ENCODE measurements around the gene ARID5B.
A peak's percentile ranks its signal among the peaks of the same experiment; 100 is the strongest.

ARID5B gene

GRCh38 chr10:62047960-62048383 is 146.5 kb downstream of the ARID5B start:
- H2AFZ ChIP-seq (ENCODE audit: low read length, unreplicated experiment): no peak overlapping the region
- peaks cover 17% of the 10 kb centered on the region for H3K36me3 ChIP-seq (ENCODE audit: insufficient read depth, low read length)
- H3K79me2 ChIP-seq (ENCODE audit: control insufficient read depth, insufficient read depth, low read length, unreplicated experiment): peaks cover 47% of the 10 kb centered on the region
- H3K4me3 ChIP-seq (ENCODE audit: low read depth, low read length): 0 out of 2 replicates have a peak overlapping the region, but pooled peaks have one; percentile 90
- H3K27ac ChIP-seq (ENCODE audit: low read depth, low read length): peak overlapping the region; percentile 86
- no peaks in the 10 kb centered on the region for H3K27me3 ChIP-seq (ENCODE audit: insufficient read depth, low read length)
- H3K4me1 ChIP-seq (ENCODE audit: control insufficient read depth, insufficient read depth, low read length, unreplicated experiment): peaks cover 69% of the 10 kb centered on the region

- H3K4me1 ChIP-seq (ENCODE audit: control insufficient read depth, insufficient read depth, low read length, unreplicated experiment): peaks cover 69% of the 10 kb centered on the region
- peaks cover 52% of the 10 kb centered on the region for H3K79me2 ChIP-seq (ENCODE audit: control insufficient read depth, insufficient read depth, low read length, unreplicated experiment)
- H3K27ac ChIP-seq (ENCODE audit: low read depth, low read length): peak overlapping the region; percentile 86
- H3K36me3 ChIP-seq (ENCODE audit: insufficient read depth, low read length): peaks cover 22% of the 10 kb centered on the region
- H2AFZ ChIP-seq (ENCODE audit: low read length, unreplicated experiment): no peak overlapping the region
- peak overlapping the region; percentile 90 for H3K4me3 ChIP-seq (ENCODE audit: low read depth, low read length)
- H3K27me3 ChIP-seq (ENCODE audit: insufficient read depth, low read length): no peaks in the 10 kb centered on the region
Measured at GRCh38 chr10:62048470-62048869, 147.0 kb downstream of the ARID5B start.

GRCh38 chr10:62048919-62049623 is 147.6 kb downstream of the ARID5B start:
- H3K27me3 ChIP-seq (ENCODE audit: insufficient read depth, low read length): no peaks in the 10 kb centered on the region
- peaks cover 24% of the 10 kb centered on the region for H3K36me3 ChIP-seq (ENCODE audit: insufficient read depth, low read length)
- peak overlapping the region; percentile 90 for H3K4me3 ChIP-seq (ENCODE audit: low read depth, low read length)
- peaks cover 58% of the 10 kb centered on the region for H3K79me2 ChIP-seq (ENCODE audit: control insufficient read depth, insufficient read depth, low read length, unreplicated experiment)
- peaks cover 69% of the 10 kb centered on the region for H3K4me1 ChIP-seq (ENCODE audit: control insufficient read depth, insufficient read depth, low read length, unreplicated experiment)
- H2AFZ ChIP-seq (ENCODE audit: low read length, unreplicated experiment): no peak overlapping the region
- H3K27ac ChIP-seq (ENCODE audit: low read depth, low read length): peak overlapping the region; percentile 86

- Histone ChIP-seq H3K4me3 (ENCODE audit: low read depth, low read length) (peak overlapping the region; percentile 90), H3K27me3 (ENCODE audit: insufficient read depth, low read length) (no peaks in the 10 kb centered on the region), H3K27ac (ENCODE audit: low read depth, low read length) (peak overlapping the region; percentile 86), H3K4me1 (ENCODE audit: control insufficient read depth, insufficient read depth, low read length, unreplicated experiment) (peaks cover 69% of the 10 kb centered on the region), H3K79me2 (ENCODE audit: control insufficient read depth, insufficient read depth, low read length, unreplicated experiment) (peaks cover 64% of the 10 kb centered on the region), H2AFZ (ENCODE audit: low read length, unreplicated experiment) (no peak overlapping the region), H3K36me3 (ENCODE audit: insufficient read depth, low read length) (peaks cover 24% of the 10 kb centered on the region)
Measured at GRCh38 chr10:62049624-62050345, 148.3 kb downstream of the ARID5B start.

GRCh38 chr10:62050346-62050892 is 148.9 kb downstream of the ARID5B start:
- Histone ChIP-seq H3K4me1 (ENCODE audit: control insufficient read depth, insufficient read depth, low read length, unreplicated experiment) (peaks cover 69% of the 10 kb centered on the region), H3K27ac (ENCODE audit: low read depth, low read length) (peak overlapping the region; percentile 86), H3K4me3 (ENCODE audit: low read depth, low read length) (peak overlapping the region; percentile 90), H3K27me3 (ENCODE audit: insufficient read depth, low read length) (no peaks in the 10 kb centered on the region), H3K36me3 (ENCODE audit: insufficient read depth, low read length) (peaks cover 24% of the 10 kb centered on the region), H2AFZ (ENCODE audit: low read length, unreplicated experiment) (no peak overlapping the region), H3K79me2 (ENCODE audit: control insufficient read depth, insufficient read depth, low read length, unreplicated experiment) (peaks cover 69% of the 10 kb centered on the region)

GRCh38 chr10:62050893-62051433 is 149.5 kb downstream of the ARID5B start:
- Histone ChIP-seq H3K27me3 (ENCODE audit: insufficient read depth, low read length) (no peaks in the 10 kb centered on the region), H3K79me2 (ENCODE audit: control insufficient read depth, insufficient read depth, low read length, unreplicated experiment) (peaks cover 75% of the 10 kb centered on the region), H2AFZ (ENCODE audit: low read length, unreplicated experiment) (no peak overlapping the region), H3K36me3 (ENCODE audit: insufficient read depth, low read length) (peaks cover 25% of the 10 kb centered on the region), H3K27ac (ENCODE audit: low read depth, low read length) (peak overlapping the region; percentile 86), H3K4me1 (ENCODE audit: control insufficient read depth, insufficient read depth, low read length, unreplicated experiment) (peaks cover 75% of the 10 kb centered on the region), H3K4me3 (ENCODE audit: low read depth, low read length) (peak overlapping the region; percentile 90)

GRCh38 chr10:62052276-62052675 is 150.8 kb downstream of the ARID5B start:
- Histone ChIP-seq H3K27me3 (ENCODE audit: insufficient read depth, low read length) (no peaks in the 10 kb centered on the region), H2AFZ (ENCODE audit: low read length, unreplicated experiment) (no peak overlapping the region), H3K79me2 (ENCODE audit: control insufficient read depth, insufficient read depth, low read length, unreplicated experiment) (peaks cover 85% of the 10 kb centered on the region), H3K36me3 (ENCODE audit: insufficient read depth, low read length) (peaks cover 37% of the 10 kb centered on the region), H3K4me3 (ENCODE audit: low read depth, low read length) (peak overlapping the region; percentile 90; the same call in 1 of the 2 replicates), H3K27ac (ENCODE audit: low read depth, low read length) (no peak overlapping the region), H3K4me1 (ENCODE audit: control insufficient read depth, insufficient read depth, low read length, unreplicated experiment) (peaks cover 75% of the 10 kb centered on the region)

GRCh38 chr10:62053860-62054259 is 152.4 kb downstream of the ARID5B start:
- Histone ChIP-seq H3K4me1 (ENCODE audit: control insufficient read depth, insufficient read depth, low read length, unreplicated experiment) (peaks cover 76% of the 10 kb centered on the region), H2AFZ (ENCODE audit: low read length, unreplicated experiment) (no peak overlapping the region), H3K79me2 (ENCODE audit: control insufficient read depth, insufficient read depth, low read length, unreplicated experiment) (peaks cover 85% of the 10 kb centered on the region), H3K27ac (ENCODE audit: low read depth, low read length) (no peak overlapping the region), H3K36me3 (ENCODE audit: insufficient read depth, low read length) (peaks cover 51% of the 10 kb centered on the region), H3K27me3 (ENCODE audit: insufficient read depth, low read length) (no peaks in the 10 kb centered on the region), H3K4me3 (ENCODE audit: low read depth, low read length) (0 out of 2 replicates have a peak overlapping the region, but pooled peaks have one; percentile 56)

- Histone ChIP-seq H3K36me3 (ENCODE audit: insufficient read depth, low read length) (peaks cover 57% of the 10 kb centered on the region), H3K27ac (ENCODE audit: low read depth, low read length) (peak overlapping the region; percentile 3; the same call in 1 of the 2 replicates), H3K4me3 (ENCODE audit: low read depth, low read length) (peak overlapping the region; percentile 56), H3K79me2 (ENCODE audit: control insufficient read depth, insufficient read depth, low read length, unreplicated experiment) (peaks cover 83% of the 10 kb centered on the region), H2AFZ (ENCODE audit: low read length, unreplicated experiment) (no peak overlapping the region), H3K4me1 (ENCODE audit: control insufficient read depth, insufficient read depth, low read length, unreplicated experiment) (peaks cover 80% of the 10 kb centered on the region), H3K27me3 (ENCODE audit: insufficient read depth, low read length) (no peaks in the 10 kb centered on the region)
Measured at GRCh38 chr10:62054408-62054807, 152.9 kb downstream of the ARID5B start.

- no peak overlapping the region for H2AFZ ChIP-seq (ENCODE audit: low read length, unreplicated experiment)
- peaks cover 61% of the 10 kb centered on the region for H3K36me3 ChIP-seq (ENCODE audit: insufficient read depth, low read length)
- H3K79me2 ChIP-seq (ENCODE audit: control insufficient read depth, insufficient read depth, low read length, unreplicated experiment): peaks cover 79% of the 10 kb centered on the region
- peaks cover 82% of the 10 kb centered on the region for H3K4me1 ChIP-seq (ENCODE audit: control insufficient read depth, insufficient read depth, low read length, unreplicated experiment)
- H3K27me3 ChIP-seq (ENCODE audit: insufficient read depth, low read length): no peaks in the 10 kb centered on the region
- peak overlapping the region; percentile 3; the same call in 1 of the 2 replicates for H3K27ac ChIP-seq (ENCODE audit: low read depth, low read length)
- H3K4me3 ChIP-seq (ENCODE audit: low read depth, low read length): peak overlapping the region; percentile 56
Measured at GRCh38 chr10:62054830-62055229, 153.3 kb downstream of the ARID5B start.
